Stimulated activated CD8-positive, alpha-beta memory T cell treated with anti-CD3 and anti-CD28 coated beads, Interleukin-12 subunit alpha, Interleukin-12 subunit beta, amount 100 ng/mL, for 24 hours (primary cell): ENCODE measurements around the gene VTI1A.
"Not testable (repeated sequence)": the region's sequence is repeated elsewhere in the genome, so short reads cannot be mapped to it uniquely, and the experiment has no call there.

Experiments
- DNase-seq: peaks from one replicate; pipeline ENCODE4 v3.0.0-alpha.2; 2020; ENCODE audit errors: extremely low read depth

The VTI1A gene

GRCh38 chr10:112588225-112588990 is 141.4 kb downstream of the VTI1A start:
- DNase-seq = no peak

DNA sequence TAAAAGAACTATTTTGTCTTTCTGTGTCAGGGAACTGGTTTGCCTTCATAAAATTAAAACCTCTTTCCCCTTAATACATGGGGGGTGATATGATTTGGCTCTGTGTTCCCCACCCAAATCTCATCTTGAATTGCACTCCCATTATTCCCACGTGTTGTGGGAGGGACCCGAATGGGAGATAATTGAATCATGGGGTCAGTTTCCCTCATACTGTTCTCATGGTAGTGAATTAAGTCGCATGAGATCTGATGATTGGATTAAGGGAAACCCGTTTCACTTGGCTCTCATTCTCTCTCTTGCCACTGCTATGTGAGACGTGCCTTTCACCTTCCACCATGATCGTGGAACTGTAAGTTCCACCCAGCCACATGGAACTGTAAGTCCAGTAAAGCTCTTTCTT is 142.1 kb downstream of the VTI1A start:
- DNase-seq = no peak

DNA sequence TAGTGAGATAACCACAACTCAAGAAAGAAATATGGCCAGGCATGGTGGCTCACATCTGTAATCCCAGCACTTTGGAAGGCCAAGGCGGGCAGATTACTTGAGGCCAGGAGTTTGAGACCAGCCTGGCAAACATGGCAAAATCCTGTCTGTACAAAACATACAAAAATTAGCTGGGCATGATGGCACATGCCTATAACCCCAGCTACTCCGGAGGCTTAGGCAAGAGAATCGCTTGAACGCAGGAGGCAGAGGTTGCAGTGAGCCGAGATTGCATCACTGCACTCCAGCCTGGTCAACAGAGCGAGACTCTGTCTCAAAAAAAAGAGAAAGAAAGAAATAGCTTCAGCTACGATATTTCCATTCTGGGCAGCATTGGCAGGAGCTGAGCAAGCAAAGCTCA is 143.8 kb downstream of the VTI1A start:
- not testable (repeated sequence) for DNase-seq

GRCh38 chr10:112593023-112593422 is 146.0 kb downstream of the VTI1A start:
- no peak for DNase-seq

- DNase-seq = no peak
These were observed 154.4 kb downstream of the VTI1A start for GRCh38 chr10:112601214-112602090.

GRCh38 chr10:112603062-112603461 is 156.0 kb downstream of the VTI1A start:
- no peak for DNase-seq

DNA sequence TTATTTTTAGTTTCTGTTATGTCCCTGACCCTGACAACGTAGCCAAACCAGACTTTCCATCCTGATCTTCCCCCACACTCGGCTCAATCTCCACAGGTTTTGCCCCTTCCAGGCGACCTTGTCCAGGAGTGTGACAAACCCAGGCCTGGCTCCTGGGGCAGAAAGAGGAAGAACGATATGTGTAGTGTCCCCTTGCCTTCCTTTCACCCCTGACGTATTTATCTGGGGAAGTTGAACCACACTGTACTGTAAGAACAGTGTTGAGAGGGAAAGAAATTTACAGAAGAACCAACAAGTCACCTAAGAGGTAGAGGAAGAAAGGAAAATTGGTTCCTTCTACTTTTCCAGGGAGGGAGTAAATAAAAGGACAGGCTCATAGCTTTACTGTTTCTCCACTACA is 158.0 kb downstream of the VTI1A start:
- DNase-seq = no peak

DNA sequence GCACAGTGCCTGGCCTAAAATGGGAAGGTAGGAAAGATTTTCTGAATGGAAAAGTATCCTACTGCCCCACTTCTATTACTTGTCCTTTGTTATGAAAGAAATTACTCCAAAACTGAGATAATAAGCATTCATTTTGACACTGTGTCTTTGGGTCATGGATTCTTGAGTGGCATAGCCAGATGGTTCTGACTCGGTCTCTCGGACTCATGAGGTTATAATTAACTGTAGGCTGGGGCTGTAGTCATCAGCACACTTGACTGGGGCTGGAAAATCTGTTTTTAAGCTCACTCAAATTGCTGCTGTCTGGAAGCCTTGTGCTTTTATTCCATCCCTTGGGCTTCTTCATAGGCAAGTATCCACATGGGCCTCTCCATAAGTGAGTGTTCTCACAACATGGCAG is 160.5 kb downstream of the VTI1A start:
- no peak for DNase-seq

DNA sequence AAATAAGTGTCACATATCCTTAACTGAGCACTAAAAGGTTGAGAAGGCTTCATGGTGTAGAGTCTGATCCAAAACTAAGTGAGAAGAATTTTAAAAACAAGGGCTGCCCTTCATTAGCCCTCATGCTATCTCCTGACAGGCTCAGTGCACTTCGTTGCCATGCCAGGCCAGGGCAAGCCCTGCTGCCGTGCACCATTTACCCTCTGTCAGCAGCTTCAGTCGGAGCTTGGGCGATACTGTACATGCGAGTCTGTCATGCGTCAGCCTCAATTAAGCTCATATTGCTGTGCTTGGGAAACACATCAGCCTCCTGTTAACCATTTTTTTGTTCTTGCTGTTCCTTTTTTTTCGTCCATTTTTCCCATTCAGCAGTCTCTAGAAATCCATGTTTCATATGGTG is 166.6 kb downstream of the VTI1A start:
- DNase-seq = no peak

DNA sequence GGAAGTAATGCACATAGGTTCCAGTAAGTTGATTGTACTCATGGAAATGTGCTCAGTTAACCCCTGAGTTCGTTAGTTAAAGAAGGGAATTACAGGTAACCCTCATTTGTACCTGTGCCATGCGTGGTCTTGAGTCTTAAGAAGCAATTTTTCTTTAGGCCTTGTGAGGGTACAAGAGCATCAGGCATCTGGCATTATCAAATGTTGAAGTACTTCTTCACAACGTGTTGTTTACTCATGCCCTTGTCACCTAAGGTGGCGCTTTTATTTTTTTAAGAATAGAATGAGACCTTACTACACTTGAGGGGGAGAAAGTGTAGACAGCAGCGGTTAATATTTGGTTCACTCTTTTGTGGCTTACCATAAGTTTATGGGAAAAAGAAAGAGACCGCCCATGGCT is 167.1 kb downstream of the VTI1A start:
- DNase-seq = no peak

DNA sequence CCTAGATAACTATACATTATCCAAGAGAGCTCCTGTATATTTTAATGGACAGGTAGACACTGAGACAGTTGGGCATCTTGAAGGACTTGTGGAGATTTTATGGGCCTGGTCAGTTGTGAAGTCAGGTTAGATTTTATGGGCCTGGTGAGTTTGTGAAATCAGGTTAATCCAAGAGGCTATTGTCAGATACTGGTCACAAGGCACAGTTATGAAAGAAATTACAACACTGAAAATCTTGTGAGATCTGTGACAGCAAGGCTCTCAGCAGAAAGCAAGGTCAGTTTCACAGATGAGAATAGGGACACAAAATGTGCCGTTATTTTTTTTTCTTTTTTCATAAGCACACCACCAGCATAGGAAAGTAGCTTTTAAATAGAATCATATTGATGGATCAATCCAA is 167.6 kb downstream of the VTI1A start:
- no peak for DNase-seq

DNA sequence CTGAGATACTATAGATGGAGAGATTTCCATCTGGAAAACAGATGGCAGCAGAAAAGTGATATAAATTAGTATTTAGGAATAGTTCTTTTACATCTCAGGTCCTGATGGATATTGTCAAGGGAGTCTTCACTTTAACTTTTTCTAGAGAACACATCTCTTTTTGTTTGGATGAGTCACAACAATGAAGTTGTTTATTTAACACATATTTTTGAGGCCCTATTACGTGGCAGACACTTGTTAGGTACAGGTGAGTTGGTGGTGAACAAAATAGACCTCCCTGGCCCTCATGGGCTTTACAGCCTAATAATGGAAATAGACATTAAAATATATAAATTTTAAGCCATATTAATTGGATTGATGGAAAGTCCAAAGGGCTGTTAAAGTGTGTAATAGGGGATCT is 168.3 kb downstream of the VTI1A start:
- no peak for DNase-seq

- DNase-seq = no peak
These were observed 169.6 kb downstream of the VTI1A start for GRCh38 chr10:112616647-112617046.

DNA sequence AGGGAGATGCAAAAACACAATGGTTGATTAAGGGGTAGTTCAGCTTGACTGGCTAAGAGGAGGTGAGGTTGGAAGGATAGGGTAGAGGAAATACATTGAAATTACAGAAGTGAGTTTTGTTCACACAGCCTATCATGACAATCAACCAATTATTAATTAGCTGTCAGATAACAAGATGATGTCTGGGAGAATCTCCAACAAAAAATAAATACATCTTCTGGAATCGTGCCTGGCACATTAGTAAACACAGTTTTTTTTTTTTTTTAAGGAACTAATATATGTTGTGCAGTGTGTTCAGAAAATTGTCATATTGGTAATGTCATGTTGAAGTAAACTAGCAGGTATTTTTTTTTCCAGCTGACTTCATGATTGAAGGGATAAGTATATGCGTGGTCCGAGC is 171.8 kb downstream of the VTI1A start:
- DNase-seq = no peak

DNA sequence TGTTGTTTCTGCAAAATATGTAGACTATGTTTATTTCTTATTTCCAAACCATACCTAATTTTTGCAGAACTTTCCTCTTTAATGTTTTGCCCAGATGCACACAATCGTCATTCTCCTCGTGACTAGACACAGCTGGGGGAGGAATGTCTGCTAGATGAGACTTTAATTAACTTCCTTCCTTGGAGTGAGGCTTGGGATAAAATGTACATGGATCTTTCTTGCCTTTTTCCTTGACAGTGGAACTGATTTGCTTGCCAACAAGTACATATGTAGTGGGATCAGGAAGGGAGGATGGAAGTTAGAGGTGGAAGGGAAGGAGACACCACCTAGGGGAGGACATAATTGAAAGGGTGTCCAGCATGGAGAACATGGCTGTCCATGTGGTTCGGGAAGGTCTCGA is 172.5 kb downstream of the VTI1A start:
- DNase-seq = no peak

- DNase-seq = no peak
These were observed 175.8 kb downstream of the VTI1A start for GRCh38 chr10:112622786-112623185.

DNA sequence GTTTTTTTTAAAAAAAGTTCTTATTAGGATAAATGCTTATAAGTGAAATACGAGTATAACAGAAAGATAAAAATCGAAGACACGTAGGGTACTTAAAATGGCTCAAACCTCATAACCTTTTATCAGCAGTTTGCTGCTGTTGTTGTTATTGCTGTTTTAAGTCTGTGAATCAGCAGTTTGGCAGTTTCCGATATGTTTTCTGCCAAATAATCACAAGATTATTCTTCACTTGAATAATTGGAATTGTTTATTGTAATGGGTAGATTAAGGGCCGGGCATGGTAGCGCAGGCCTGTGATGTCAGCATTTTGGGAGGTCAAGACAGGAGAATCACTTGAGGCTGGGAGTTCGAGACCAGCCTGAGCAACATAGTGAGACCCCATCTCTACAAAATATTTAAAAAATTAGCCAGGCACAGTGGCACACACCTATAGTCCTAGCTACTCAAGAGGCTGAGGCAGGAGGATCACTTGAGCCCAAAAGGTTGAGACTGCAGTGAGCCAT is 177.6 kb downstream of the VTI1A start:
- no peak for DNase-seq

DNA sequence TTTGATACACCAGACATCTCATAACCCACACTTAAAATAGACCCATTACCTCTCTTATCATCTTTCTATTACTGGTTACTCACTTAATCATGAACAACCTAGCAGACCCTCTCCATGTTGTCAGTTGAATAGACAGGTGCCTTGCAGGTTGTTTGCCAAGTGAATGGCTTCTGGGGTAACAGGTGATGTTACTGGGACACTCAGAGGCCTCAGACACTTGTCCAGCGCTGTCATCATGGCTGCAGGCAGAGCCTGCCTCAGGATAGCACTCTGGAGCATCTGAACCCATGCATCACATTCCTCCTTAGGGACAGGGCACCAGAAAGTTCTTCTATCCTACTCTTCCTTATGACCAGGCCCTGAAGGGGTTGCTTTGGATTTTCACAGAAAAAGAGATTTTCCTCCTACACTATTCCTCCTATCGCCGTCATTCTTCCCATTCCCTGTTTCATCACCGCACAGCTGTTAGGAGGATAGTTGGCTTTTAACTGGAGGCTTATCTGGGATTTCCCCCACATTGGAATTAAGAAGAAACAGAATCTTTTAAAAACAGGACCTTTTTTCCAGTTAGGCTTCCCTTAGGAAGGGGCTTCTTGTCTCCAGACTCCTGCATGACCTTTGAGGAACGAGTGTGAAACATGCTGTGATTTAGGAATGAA is 182.1 kb downstream of the VTI1A start:
- no peak for DNase-seq

GRCh38 chr10:112631501-112632400 is 184.7 kb downstream of the VTI1A start:
- no peak for DNase-seq

DNA sequence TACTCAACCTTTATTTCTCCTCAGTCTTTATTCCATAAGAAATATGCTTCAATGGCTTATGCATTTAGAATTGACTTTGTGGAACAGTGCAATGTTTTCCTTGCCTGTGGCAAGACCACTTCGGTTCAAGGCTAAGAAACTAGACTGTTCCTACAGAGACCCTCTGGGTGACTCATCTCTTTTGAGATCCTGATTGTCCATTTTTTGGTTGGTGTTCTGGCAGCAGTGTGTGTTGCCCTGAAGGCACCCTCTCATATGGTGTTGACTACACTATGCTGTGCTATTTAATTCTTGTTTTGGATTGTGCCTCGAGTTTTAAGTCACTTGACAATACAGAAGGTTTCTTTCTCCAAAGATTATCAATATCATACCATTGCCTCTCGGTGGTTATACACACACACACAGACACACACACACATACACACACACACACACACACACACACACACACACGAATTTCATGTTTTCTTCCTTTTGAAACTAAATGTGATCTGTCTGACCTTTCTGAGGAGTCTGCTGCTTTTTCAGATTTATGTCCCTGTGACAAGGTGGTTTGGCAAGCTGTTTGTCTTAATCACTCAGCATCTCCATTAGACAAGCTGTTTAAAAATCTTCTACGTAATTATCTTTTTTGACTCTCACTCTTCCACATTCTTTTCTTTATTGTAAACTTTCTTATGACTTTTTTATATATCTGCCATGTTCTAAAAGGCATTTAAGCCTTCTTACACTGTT is 187.2 kb downstream of the VTI1A start:
- no peak for DNase-seq

GRCh38 chr10:112637901-112638300 is 190.9 kb downstream of the VTI1A start:
- no peak for DNase-seq
